ENCODE data around the gene ATP6V0D1. TPM values are rescaled to one million over a fixed set of nuclear protein-coding genes. Genes with fewer than 3 reads are reported as not detected.

ATP6V0D1 gene
- total and polyA plus RNA-seq, 2 of the 4 experiments (the other 2 are of a cell fraction) = 112 to 124 TPM

- BruUV-seq (replicated peaks) = no TSS peak
- peaks cover 17% of the 10 kb centered on the region; the same call in 1 of the 2 replicates for H3K36me3 ChIP-seq (ENCODE audit: control insufficient read depth, insufficient read depth, low read length)
- no CpG with 5 or more reads among the region's 3 CpGs for WGBS, 2 experiments (ENCODE audit: extremely low coverage in 2 of 2, insufficient read length in 1 of 2)
- H3K4ac ChIP-seq (ENCODE audit: low read depth, low read length) = no peak overlapping the region
- TF ChIP-seq FOS (IDR thresholded peaks at IDR 0.05; ENCODE audit: low read depth, low read length) = no peak
- no peak for TF ChIP-seq RAD21 (IDR thresholded peaks at IDR 0.05; ENCODE audit: low read length)
- TF ChIP-seq MAZ (IDR thresholded peaks at IDR 0.05; ENCODE audit: borderline replicate concordance, low read depth, low read length) = no peak
- no peak for TF ChIP-seq RFX5 (IDR thresholded peaks at IDR 0.05; ENCODE audit: low read depth, low read length)
- TF ChIP-seq MAFK (IDR thresholded peaks at IDR 0.05; ENCODE audit: low read depth, low read length) = no peak
- no peak for TF ChIP-seq CHD1 (IDR thresholded peaks at IDR 0.05; ENCODE audit: low read depth, low read length)
- no peak for TF ChIP-seq SMC3 (IDR thresholded peaks at IDR 0.05; ENCODE audit: low read depth, low read length)
- TF ChIP-seq MXI1 (IDR thresholded peaks at IDR 0.05; ENCODE audit: borderline replicate concordance, low read depth, low read length) = no peak
- no peak for TF ChIP-seq CEBPB (IDR thresholded peaks at IDR 0.05; ENCODE audit: low read depth, low read length)
- ChIA-PET CTCF (no interaction called here), POLR2A (ENCODE audit: unreplicated experiment) (no interaction called here)
- intact Hi-C loops (cut with micrococcal nuclease) (no loop called here), in situ Hi-C loops (cut with MboI; ENCODE audit: low sequenced_read_pairs) (loop anchor here (10.0 kb wide), 2 partner anchors 195 to 485 kb away; partner anchors contain the start of gene CES3), dilution Hi-C loops (cut with HindIII; ENCODE audit: low sequenced_read_pairs, unreplicated experiment) (no loop called here)
- no peak overlapping the region for H4K91ac ChIP-seq (ENCODE audit: insufficient read depth, low read depth, low read length)
- H3K79me1 ChIP-seq (ENCODE audit: low read depth in 1 of 2, low read length in 2 of 2) = peaks cover 11 to 55% of the 10 kb centered on the region in 2 experiments
- H4K5ac ChIP-seq (ENCODE audit: low read depth, low read length) = no peak overlapping the region
- peaks cover 11% of the 10 kb centered on the region; the same call in 1 of the 2 replicates for H3K9me1 ChIP-seq (ENCODE audit: insufficient read depth, low read length)
- no peaks in the 10 kb centered on the region for H3K9me3 ChIP-seq (ENCODE audit: control insufficient read depth, insufficient read depth, low read length)
- no peak overlapping the region for H3K9ac ChIP-seq (ENCODE audit: low read depth, low read length)
- H2BK20ac ChIP-seq (ENCODE audit: low read depth, low read length) = no peak overlapping the region
- H3K4me1 ChIP-seq (ENCODE audit: control insufficient read depth, insufficient read depth, low read length) = peaks cover 32% of the 10 kb centered on the region
- no peak overlapping the region for H3K14ac ChIP-seq (replicated peaks; ENCODE audit: low read depth, low read length)
- H2AFZ ChIP-seq (replicated peaks; ENCODE audit: low read length, poor library complexity) = no peak overlapping the region
- peaks cover 61% of the 10 kb centered on the region for H4K20me1 ChIP-seq (ENCODE audit: insufficient read depth, low read length)
- no peaks in the 10 kb centered on the region for H3K27me3 ChIP-seq (ENCODE audit: control insufficient read depth, insufficient read depth, low read length)
- no peak overlapping the region for H4K8ac ChIP-seq (ENCODE audit: low read depth in 2 of 2, low read length in 2 of 2)
- H2BK15ac ChIP-seq (ENCODE audit: low read depth, low read length) = no peak overlapping the region
- no peak overlapping the region for H2AK9ac ChIP-seq (replicated peaks; ENCODE audit: low read depth, low read length, poor library complexity)
- H2AK5ac ChIP-seq (ENCODE audit: low read depth, low read length) = no peak overlapping the region
- H3K23ac ChIP-seq (ENCODE audit: low read depth, low read length) = no peak overlapping the region
- no peak overlapping the region for H3K4me3 ChIP-seq (ENCODE audit: insufficient read depth, low read depth, low read length)
- no peak overlapping the region for H3K56ac ChIP-seq (ENCODE audit: extremely low read depth, insufficient read depth, low read length)
- ATAC-seq (ENCODE audit: low read depth) (peak; percentile 16; the same call in 1 of the 2 replicates), DNase-seq (no peak)
- H3K4me2 ChIP-seq (ENCODE audit: low read depth, low read length) = no peak overlapping the region
- H2BK120ac ChIP-seq (ENCODE audit: low read depth, low read length) = no peak overlapping the region
- no peak overlapping the region for H3K18ac ChIP-seq (ENCODE audit: low read depth, low read length)
- H3K27ac ChIP-seq (ENCODE audit: insufficient read depth, low read length) = no peak overlapping the region
- H2BK5ac ChIP-seq (ENCODE audit: low read depth, low read length, poor library complexity, severe bottlenecking) = no peak overlapping the region
Measured at GRCh38 chr16:67449739-67450138, 31.2 kb downstream of the ATP6V0D1 start.
